ENCODE measurements around the gene KRT77.

GRCh38 chr12:52673217-52673616, 30.1 kb downstream of the KRT77 start:
- TF ChIP-seq, protein P1, sequence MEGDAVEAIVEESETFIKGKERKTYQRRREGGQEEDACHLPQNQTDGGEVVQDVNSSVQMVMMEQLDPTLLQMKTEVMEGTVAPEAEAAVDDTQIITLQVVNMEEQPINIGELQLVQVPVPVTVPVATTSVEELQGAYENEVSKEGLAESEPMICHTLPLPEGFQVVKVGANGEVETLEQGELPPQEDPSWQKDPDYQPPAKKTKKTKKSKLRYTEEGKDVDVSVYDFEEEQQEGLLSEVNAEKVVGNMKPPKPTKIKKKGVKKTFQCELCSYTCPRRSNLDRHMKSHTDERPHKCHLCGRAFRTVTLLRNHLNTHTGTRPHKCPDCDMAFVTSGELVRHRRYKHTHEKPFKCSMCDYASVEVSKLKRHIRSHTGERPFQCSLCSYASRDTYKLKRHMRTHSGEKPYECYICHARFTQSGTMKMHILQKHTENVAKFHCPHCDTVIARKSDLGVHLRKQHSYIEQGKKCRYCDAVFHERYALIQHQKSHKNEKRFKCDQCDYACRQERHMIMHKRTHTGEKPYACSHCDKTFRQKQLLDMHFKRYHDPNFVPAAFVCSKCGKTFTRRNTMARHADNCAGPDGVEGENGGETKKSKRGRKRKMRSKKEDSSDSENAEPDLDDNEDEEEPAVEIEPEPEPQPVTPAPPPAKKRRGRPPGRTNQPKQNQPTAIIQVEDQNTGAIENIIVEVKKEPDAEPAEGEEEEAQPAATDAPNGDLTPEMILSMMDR (conservative IDR thresholded peaks at IDR 0.05): no peak
- no peak for TF ChIP-seq ZFX (IDR thresholded peaks at IDR 0.05)
